MM.1S (cell line): ENCODE data around the gene SLC22A3.

Source experiments
- DNase-seq: peaks from one replicate; pipeline ENCODE4 v3.0.0-alpha.2; 2015
- H2AFZ ChIP-seq: fragments of 300-600 bp; sonication (generic); 2 replicates; pipeline ENCODE4 v1.6.0; 2016; ENCODE audit warnings: antibody characterized with exemption, low read length
- H3F3A ChIP-seq: fragments of 300-600 bp; sonication (generic); 2 replicates; pipeline ENCODE4 v1.6.1; 2016; ENCODE audit warnings: mild to moderate bottlenecking, antibody characterized with exemption, low read length, moderate library complexity, mixed read lengths; ENCODE audit not compliant: insufficient read depth
- H3K27ac ChIP-seq: fragments of 300-600 bp; sonication (generic); 2 replicates; pipeline ENCODE4 v1.5.1; 2016; ENCODE audit warnings: mild to moderate bottlenecking, low read length
- H3K27me3 ChIP-seq: fragments of 300-600 bp; sonication (generic); replicated peaks from 2 replicates; pipeline ENCODE4 v1.6.0; 2016; ENCODE audit warnings: low read length; ENCODE audit not compliant: insufficient read depth
- H3K36me3 ChIP-seq: fragments of 300-600 bp; sonication (generic); replicated peaks from 2 replicates; pipeline ENCODE4 v1.6.1; 2016; ENCODE audit warnings: mild to moderate bottlenecking, low read length, mixed read lengths; ENCODE audit not compliant: insufficient read depth
- H3K4me1 ChIP-seq: fragments of 300-600 bp; sonication (generic); 2 replicates; pipeline ENCODE4 v1.6.1; 2016; ENCODE audit warnings: low read length, mixed read lengths
- H3K4me2 ChIP-seq: fragments of 300-600 bp; sonication (generic); 2 replicates; pipeline ENCODE4 v1.6.0; 2016; ENCODE audit warnings: low read depth, low read length
- H3K4me3 ChIP-seq: fragments of 300-600 bp; sonication (generic); 2 replicates; pipeline ENCODE4 v1.5.1; 2016; ENCODE audit warnings: low read length, mixed read lengths
- H3K79me2 ChIP-seq: fragments of 300-600 bp; sonication (generic); 2 replicates; pipeline ENCODE4 v1.6.1; 2016; ENCODE audit warnings: mixed run types, low read length, mixed read lengths
- H3K9ac ChIP-seq: fragments of 300-600 bp; sonication (generic); 2 replicates; pipeline ENCODE4 v1.6.1; 2016; ENCODE audit warnings: low read length, mixed read lengths
- H3K9me2 ChIP-seq: fragments of 300-600 bp; sonication (generic); replicated peaks from 2 replicates; pipeline ENCODE4 v1.6.1; 2016; ENCODE audit warnings: mild to moderate bottlenecking, low read length, mixed read lengths; ENCODE audit not compliant: insufficient read depth
- H3K9me3 ChIP-seq: fragments of 300-600 bp; sonication (generic); replicated peaks from 2 replicates; pipeline ENCODE4 v1.6.1; 2016; ENCODE audit warnings: mild to moderate bottlenecking, low read length, mixed read lengths; ENCODE audit not compliant: insufficient read depth
- H4K20me1 ChIP-seq: fragments of 300-600 bp; sonication (generic); 2 replicates; pipeline ENCODE4 v1.6.1; 2016; ENCODE audit warnings: mild to moderate bottlenecking, low read length, moderate library complexity, mixed read lengths; ENCODE audit not compliant: insufficient read depth
- EZH2 ChIP-seq: fragments of 300-600 bp; sonication (generic); optimal IDR thresholded peaks from 2 replicates; pipeline ENCODE3; 2017; ENCODE audit warnings: low read depth, mild to moderate bottlenecking, antibody characterized with exemption, low read length, mixed read lengths
- EZH2phosphoT487 ChIP-seq: fragments of 300-600 bp; sonication (generic); IDR thresholded peaks from 2 replicates; pipeline ENCODE4 v1.6.1; 2018; ENCODE audit warnings: antibody characterized with exemption, low read length
- TF ChIP-seq, protein P1 (sequence below): fragments of 300-600 bp; sonication (generic); IDR thresholded peaks from 2 replicates; pipeline ENCODE4 v1.5.1; 2016; ENCODE audit warnings: antibody characterized with exemption, low read length, mixed read lengths

SLC22A3 gene

DNA sequence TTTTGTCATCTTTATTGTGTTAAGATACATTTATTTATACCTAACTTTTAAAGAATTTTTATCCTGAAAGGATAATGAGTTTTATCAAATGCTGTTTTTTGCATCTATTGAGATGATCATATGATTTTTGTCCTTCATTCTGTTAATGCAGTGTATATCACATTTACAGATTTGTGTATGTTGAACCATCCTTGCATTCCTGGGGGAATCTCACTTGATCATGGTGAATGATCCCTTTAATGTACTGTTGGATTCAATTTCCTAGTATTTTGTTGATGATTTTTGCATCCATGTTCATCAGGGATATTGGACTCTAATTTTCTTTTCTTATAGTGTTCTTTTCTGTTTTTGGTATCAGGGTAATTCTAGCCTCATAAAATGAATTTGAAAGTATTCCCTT lies 38.5 kb upstream of the SLC22A3 start:
- no peak for DNase-seq
- Histone ChIP-seq H3F3A (no peaks in the 10 kb centered on the region), H2AFZ (no peak overlapping the region), H3K9me3 (no peaks in the 10 kb centered on the region), H4K20me1 (no peaks in the 10 kb centered on the region), H3K4me2 (no peak overlapping the region), H3K9ac (no peak overlapping the region), H3K4me1 (no peaks in the 10 kb centered on the region), H3K27me3 (no peaks in the 10 kb centered on the region), H3K4me3 (no peak overlapping the region), H3K36me3 (no peaks in the 10 kb centered on the region), H3K27ac (no peak overlapping the region), H3K79me2 (no peaks in the 10 kb centered on the region), H3K9me2 (no peaks in the 10 kb centered on the region)
- TF ChIP-seq EZH2phosphoT487, result no peak
- no peak for TF ChIP-seq EZH2
- TF ChIP-seq, protein P1, sequence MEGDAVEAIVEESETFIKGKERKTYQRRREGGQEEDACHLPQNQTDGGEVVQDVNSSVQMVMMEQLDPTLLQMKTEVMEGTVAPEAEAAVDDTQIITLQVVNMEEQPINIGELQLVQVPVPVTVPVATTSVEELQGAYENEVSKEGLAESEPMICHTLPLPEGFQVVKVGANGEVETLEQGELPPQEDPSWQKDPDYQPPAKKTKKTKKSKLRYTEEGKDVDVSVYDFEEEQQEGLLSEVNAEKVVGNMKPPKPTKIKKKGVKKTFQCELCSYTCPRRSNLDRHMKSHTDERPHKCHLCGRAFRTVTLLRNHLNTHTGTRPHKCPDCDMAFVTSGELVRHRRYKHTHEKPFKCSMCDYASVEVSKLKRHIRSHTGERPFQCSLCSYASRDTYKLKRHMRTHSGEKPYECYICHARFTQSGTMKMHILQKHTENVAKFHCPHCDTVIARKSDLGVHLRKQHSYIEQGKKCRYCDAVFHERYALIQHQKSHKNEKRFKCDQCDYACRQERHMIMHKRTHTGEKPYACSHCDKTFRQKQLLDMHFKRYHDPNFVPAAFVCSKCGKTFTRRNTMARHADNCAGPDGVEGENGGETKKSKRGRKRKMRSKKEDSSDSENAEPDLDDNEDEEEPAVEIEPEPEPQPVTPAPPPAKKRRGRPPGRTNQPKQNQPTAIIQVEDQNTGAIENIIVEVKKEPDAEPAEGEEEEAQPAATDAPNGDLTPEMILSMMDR, result no peak

DNA sequence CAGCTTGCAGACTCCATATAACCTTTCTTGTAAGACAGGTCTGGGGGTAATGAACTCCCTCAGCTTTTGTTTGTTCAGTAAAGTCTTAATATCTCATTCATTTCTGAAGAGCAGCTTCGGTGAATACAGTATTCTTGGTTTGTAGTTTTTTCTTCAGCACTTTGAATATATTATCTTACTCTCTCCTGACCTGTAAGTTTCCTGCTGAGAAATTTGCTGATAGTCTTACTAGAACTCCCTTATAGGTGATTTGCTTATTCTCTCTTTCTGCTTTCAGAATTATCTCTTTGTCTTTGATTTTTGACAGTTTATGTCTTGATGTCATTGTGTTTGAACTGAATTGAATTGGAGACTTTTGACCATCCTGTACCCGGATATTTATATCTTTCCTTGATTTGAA lies 35.3 kb upstream of the SLC22A3 start:
- H3K27me3 ChIP-seq, result no peaks in the 10 kb centered on the region
- no peak overlapping the region for H3K27ac ChIP-seq
- no peak overlapping the region for H3K9ac ChIP-seq
- H4K20me1 ChIP-seq, result no peaks in the 10 kb centered on the region
- H3K4me2 ChIP-seq, result no peak overlapping the region
- no peaks in the 10 kb centered on the region for H3F3A ChIP-seq
- no peak overlapping the region for H3K4me3 ChIP-seq
- H3K36me3 ChIP-seq, result no peaks in the 10 kb centered on the region
- TF ChIP-seq EZH2phosphoT487, result no peak
- TF ChIP-seq, protein P1, result no peak
- no peak for TF ChIP-seq EZH2
- H3K9me2 ChIP-seq, result no peaks in the 10 kb centered on the region
- H3K4me1 ChIP-seq, result no peaks in the 10 kb centered on the region
- H3K79me2 ChIP-seq, result no peaks in the 10 kb centered on the region
- no peak overlapping the region for H2AFZ ChIP-seq
- H3K9me3 ChIP-seq, result no peaks in the 10 kb centered on the region
- DNase-seq, result no peak

DNA sequence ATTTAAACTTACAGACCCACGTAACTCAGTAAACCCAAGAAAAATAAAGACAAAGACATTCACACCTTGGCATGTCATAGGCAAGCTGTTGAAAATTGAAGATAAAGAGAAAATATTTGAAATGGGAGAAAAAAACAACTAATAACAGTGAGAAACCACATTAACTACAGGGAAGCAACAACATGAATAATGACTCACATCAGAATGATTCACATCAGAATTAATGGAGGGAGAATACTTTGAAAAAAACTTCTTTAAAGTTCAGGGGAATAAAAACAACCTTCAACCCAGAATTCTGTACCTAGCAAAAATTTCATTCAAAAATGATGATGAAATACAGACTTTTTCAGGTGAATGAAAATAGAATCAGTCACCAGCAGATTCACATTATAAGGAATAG lies 32.9 kb upstream of the SLC22A3 start:
- no peaks in the 10 kb centered on the region for H3K4me1 ChIP-seq
- H3K9me2 ChIP-seq, result no peaks in the 10 kb centered on the region
- no peaks in the 10 kb centered on the region for H3K36me3 ChIP-seq
- no peak overlapping the region for H3K9ac ChIP-seq
- no peak for DNase-seq
- no peaks in the 10 kb centered on the region for H3K9me3 ChIP-seq
- no peaks in the 10 kb centered on the region for H4K20me1 ChIP-seq
- TF ChIP-seq EZH2, result no peak
- TF ChIP-seq, protein P1, result no peak
- no peak for TF ChIP-seq EZH2phosphoT487
- no peak overlapping the region for H3K4me2 ChIP-seq
- no peaks in the 10 kb centered on the region for H3F3A ChIP-seq
- H2AFZ ChIP-seq, result no peak overlapping the region
- no peaks in the 10 kb centered on the region for H3K27me3 ChIP-seq
- no peak overlapping the region for H3K27ac ChIP-seq
- H3K4me3 ChIP-seq, result no peak overlapping the region
- no peaks in the 10 kb centered on the region for H3K79me2 ChIP-seq
